Stromal cell of bone marrow (primary cell): ENCODE measurements around the gene RNF150.
A peak's percentile ranks its signal among the peaks of the same experiment; 100 is the strongest.

Source experiments
- DNase-seq: peaks from one replicate; pipeline ENCODE4 v3.0.0-alpha.2; 2012; ENCODE audit warnings: low read depth

The RNF150 gene

GRCh38 chr4:140924761-140925392 is 208.4 kb downstream of the RNF150 start:
- DNase-seq, result no peak

GRCh38 chr4:140906993-140907962 is 226.0 kb downstream of the RNF150 start:
- DNase-seq, result no peak

GRCh38 chr4:140904904-140905303 is 228.4 kb downstream of the RNF150 start:
- DNase-seq, result no peak

GRCh38 chr4:140903522-140904475 is 229.5 kb downstream of the RNF150 start:
- no peak for DNase-seq

- DNase-seq, result no peak
These were observed 231.4 kb downstream of the RNF150 start for GRCh38 chr4:140901736-140902336.

- peak; percentile 13 for DNase-seq
These were observed 239.3 kb downstream of the RNF150 start for GRCh38 chr4:140893939-140894338.

- DNase-seq, result no peak
These were observed 245.2 kb downstream of the RNF150 start for GRCh38 chr4:140888054-140888453.

- no peak for DNase-seq
These were observed 245.8 kb downstream of the RNF150 start for GRCh38 chr4:140887467-140887866.

GRCh38 chr4:140884431-140885058 is 248.7 kb downstream of the RNF150 start:
- peak; percentile 71 for DNase-seq

- DNase-seq, result no peak
These were observed 255.5 kb downstream of the RNF150 start for GRCh38 chr4:140877781-140878180.

- peak; percentile 49 for DNase-seq
These were observed 256.5 kb downstream of the RNF150 start for GRCh38 chr4:140876615-140877364.

- DNase-seq, result no peak
These were observed 257.4 kb downstream of the RNF150 start for GRCh38 chr4:140875746-140876452.

- DNase-seq, result no peak
These were observed 259.2 kb downstream of the RNF150 start for GRCh38 chr4:140874056-140874455.

GRCh38 chr4:140871368-140871767 is 261.9 kb downstream of the RNF150 start:
- no peak for DNase-seq

GRCh38 chr4:140870427-140870826 is 262.8 kb downstream of the RNF150 start:
- no peak for DNase-seq

- no peak for DNase-seq
These were observed 263.8 kb downstream of the RNF150 start for GRCh38 chr4:140869446-140869845.

- no peak for DNase-seq
These were observed 265.9 kb downstream of the RNF150 start for GRCh38 chr4:140867356-140867755.

GRCh38 chr4:140866492-140867005 is 266.7 kb downstream of the RNF150 start:
- no peak for DNase-seq
